Measurements from ENCODE around the gene CBL.

GRCh38 chr11:119336744-119337469 lies 130.8 kb downstream of the CBL start:
- TF ChIP-seq CTCF (IDR thresholded peaks at IDR 0.05) (no peak), POLR2A (IDR thresholded peaks at IDR 0.05) (no peak)
